CD4-positive, alpha-beta memory T cell (primary cell): ENCODE measurements around the gene RTTN. TPM values are rescaled to one million over a fixed set of nuclear protein-coding genes. Genes with fewer than 3 reads are reported as not detected.

ENCODE experiments used
- CTCF ChIA-PET: fragments of 350-600 bp; sonication (Branson Sonifier 250); formaldehyde crosslinking; loops from one replicate; lab custom pipeline; 2021; ENCODE audit warnings: inconsistent platforms; ENCODE audit not compliant: partially characterized antibody; lab: Charles Lee
- POLR2A ChIA-PET: fragments of 350-600 bp; sonication (Branson Sonifier 250); formaldehyde crosslinking; loops from one replicate; lab custom pipeline; 2021; ENCODE audit not compliant: partially characterized antibody; lab: Charles Lee
- DNase-seq, 5 donors: peaks; one replicate each; pipeline versions ENCODE4 v3.0.0 to v3.0.0-alpha.2; 2020 to 2022; ENCODE audit warnings: mixed read lengths in 1 of 5
- H3K27ac ChIP-seq: one replicate; pipeline ENCODE4 v1.7.0; 2013; ENCODE audit warnings: low read depth, low read length
- H3K27me3 ChIP-seq: 2 replicates; pipeline ENCODE4 v1.7.0; 2013; ENCODE audit warnings: mild to moderate bottlenecking, low read length, moderate library complexity; ENCODE audit not compliant: insufficient read depth
- H3K36me3 ChIP-seq: 2 replicates; pipeline ENCODE4 v1.7.0; 2013; ENCODE audit warnings: mild to moderate bottlenecking, low read length, moderate library complexity; ENCODE audit not compliant: insufficient read depth
- H3K4me1 ChIP-seq: 2 replicates; pipeline ENCODE4 v1.7.0; 2013; ENCODE audit warnings: mild to moderate bottlenecking, low read length, moderate library complexity; ENCODE audit not compliant: insufficient read depth
- H3K4me3 ChIP-seq, 2 donors: one replicate each; pipeline ENCODE4 v1.7.0; 2013; ENCODE audit warnings: low read length in 2 of 2, mild to moderate bottlenecking in 1 of 2
- H3K9me3 ChIP-seq, 2 donors: one replicate each; pipeline ENCODE4 v1.7.0; 2013; ENCODE audit warnings: low read length in 2 of 2, control low read depth in 1 of 2; ENCODE audit not compliant: control insufficient read depth in 1 of 2
- H3K27ac Mint-ChIP-seq, 7 donors: one replicate each; pipeline ENCODE4 v1.8.0; 2020 to 2021; ENCODE audit warnings: mixed read lengths in 7 of 7, mild to moderate bottlenecking in 6 of 7, inconsistent platforms in 3 of 7, moderate library complexity in 3 of 7
- H3K27me3 Mint-ChIP-seq, 2 donors: one replicate each; pipeline ENCODE4 v1.8.0; 2020 to 2021; ENCODE audit warnings: mixed read lengths in 2 of 2
- H3K36me3 Mint-ChIP-seq, 2 donors: one replicate each; pipeline ENCODE4 v1.8.0; 2020 to 2021; ENCODE audit warnings: mixed read lengths in 2 of 2, inconsistent platforms in 1 of 2, mild to moderate bottlenecking in 1 of 2
- H3K4me1 Mint-ChIP-seq, 4 donors: one replicate each; pipeline ENCODE4 v1.8.0; 2020 to 2021; ENCODE audit warnings: mixed read lengths in 4 of 4, mild to moderate bottlenecking in 1 of 4
- H3K4me3 Mint-ChIP-seq, 8 donors: one replicate each; pipeline ENCODE4 v1.8.0; 2020 to 2021; ENCODE audit warnings: mixed read lengths in 8 of 8, mild to moderate bottlenecking in 7 of 8, moderate library complexity in 6 of 8, inconsistent platforms in 3 of 8
- H3K9me3 Mint-ChIP-seq, 8 donors: one replicate each; pipeline ENCODE4 v1.8.0; 2020 to 2021; ENCODE audit warnings: mixed read lengths in 8 of 8, mild to moderate bottlenecking in 5 of 8, inconsistent platforms in 3 of 8, moderate library complexity in 1 of 8
- intact Hi-C: fragments of 100-400 bp; cut with micrococcal nuclease; formaldehyde crosslinking; loops from one replicate; pipeline ENCODE4 v1.15.1; 2023
- polyA plus RNA-seq, 2 donors: library from polyadenylated mRNA; unstranded; fragments of 300-500 nt; fragmentation: Illumina TruSeq; gene quantifications; one replicate each; pipeline ENCODE4 v1.2.3, GENCODE V29; 2021
- total RNA-seq, 2 experiments: library from RNA; stranded (reverse); gene quantifications; one replicate each; pipeline ENCODE4 v1.2.3, GENCODE V29; 2021

RTTN gene
- total and polyA plus RNA-seq, 4 experiments from 2014 or later: 2.6 to 27.1 (median 14.5) TPM

DNA sequence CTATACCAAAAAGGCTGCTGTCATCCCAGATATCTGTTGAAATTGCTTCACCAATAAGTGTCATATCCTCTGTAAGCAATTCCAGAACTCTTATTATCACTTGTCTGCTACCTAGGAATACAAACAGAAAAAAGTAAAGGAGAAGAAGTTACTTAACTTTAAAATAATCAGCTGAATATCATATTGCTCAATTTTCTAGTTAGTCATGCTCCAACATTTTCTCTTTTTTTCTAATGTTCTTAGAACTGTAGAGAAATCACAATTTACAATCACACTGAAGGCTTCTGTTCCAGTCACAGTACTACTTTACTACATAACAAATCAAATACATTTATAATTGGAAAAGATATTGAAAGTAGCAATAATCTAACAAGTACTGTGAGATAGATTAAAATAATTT is 17.4 kb downstream of the RTTN start:
- peaks cover 4 to 11% (median 6%) of the 10 kb centered on the region in 4 donors for H3K4me1 Mint-ChIP-seq
- Histone ChIP-seq H3K27ac (no peak overlapping the region), H3K9me3 (no peaks in the 10 kb centered on the region), H3K36me3 (peaks cover 47% of the 10 kb centered on the region), H3K4me3 (no peak overlapping the region), H3K4me1 (peaks cover 2% of the 10 kb centered on the region), H3K27me3 (no peaks in the 10 kb centered on the region)
- intact Hi-C loops: no loop called here
- peaks cover 63 to 77% of the 10 kb centered on the region in 2 donors for H3K36me3 Mint-ChIP-seq
- H3K9me3 Mint-ChIP-seq: no peaks in the 10 kb centered on the region
- H3K27me3 Mint-ChIP-seq: no peaks in the 10 kb centered on the region
- no peak overlapping the region for H3K4me3 Mint-ChIP-seq
- CTCF ChIA-PET: no interaction called here
- no peak overlapping the region for H3K27ac Mint-ChIP-seq
- POLR2A ChIA-PET: no interaction called here
- no peak for DNase-seq

- Histone ChIP-seq H3K4me3 (no peak overlapping the region), H3K9me3 (no peaks in the 10 kb centered on the region), H3K36me3 (peaks cover 22% of the 10 kb centered on the region), H3K4me1 (peaks cover 6% of the 10 kb centered on the region), H3K27ac (no peak overlapping the region), H3K27me3 (no peaks in the 10 kb centered on the region)
- no peak for DNase-seq
- H3K4me1 Mint-ChIP-seq: peaks cover 5 to 15% (median 12%) of the 10 kb centered on the region in 4 donors
- no peaks in the 10 kb centered on the region for H3K9me3 Mint-ChIP-seq
- CTCF ChIA-PET: interaction anchor here (0.9 to 2.5 kb wide), 2 partner anchors 12 to 251 kb away, joined by 3 to 14 read pairs; no protein-coding TSS in a partner anchor
- no peaks in the 10 kb centered on the region for H3K27me3 Mint-ChIP-seq
- POLR2A ChIA-PET: no interaction called here
- H3K27ac Mint-ChIP-seq: no peak overlapping the region
- H3K36me3 Mint-ChIP-seq: peaks cover 50 to 60% of the 10 kb centered on the region in 2 donors
- H3K4me3 Mint-ChIP-seq: no peak overlapping the region
- intact Hi-C loops: no loop called here
Observed at GRCh38 chr18:70183441-70183840, 22.0 kb downstream of the RTTN start.

DNA sequence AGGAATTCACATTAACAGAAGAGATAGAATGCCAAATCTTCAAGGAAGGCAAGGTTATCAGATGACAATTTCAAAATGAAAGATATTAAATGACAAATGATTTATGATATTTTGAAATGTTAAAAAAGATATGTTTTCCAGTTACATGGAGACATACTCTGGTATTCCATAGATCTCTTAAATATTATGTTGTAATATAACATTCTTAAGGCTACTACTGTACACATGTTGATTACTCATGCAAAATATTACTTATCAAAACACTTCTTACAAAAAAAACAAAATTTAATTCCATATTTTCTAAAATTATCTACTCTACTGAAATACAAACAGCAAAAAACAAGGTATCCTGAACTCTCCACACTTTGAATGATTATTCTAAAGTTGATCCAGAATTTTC is 22.9 kb downstream of the RTTN start:
- Histone ChIP-seq H3K27me3 (no peaks in the 10 kb centered on the region), H3K36me3 (peaks cover 17% of the 10 kb centered on the region), H3K9me3 (no peaks in the 10 kb centered on the region), H3K27ac (no peak overlapping the region), H3K4me1 (peaks cover 6% of the 10 kb centered on the region), H3K4me3 (no peak overlapping the region)
- peak overlapping the region in 1 of 7 donors; percentile 22 for H3K27ac Mint-ChIP-seq
- no peak overlapping the region for H3K4me3 Mint-ChIP-seq
- no peak for DNase-seq
- H3K36me3 Mint-ChIP-seq: peaks cover 54 to 57% of the 10 kb centered on the region in 2 donors
- ChIA-PET CTCF (no interaction called here), POLR2A (no interaction called here)
- intact Hi-C loops: no loop called here
- H3K4me1 Mint-ChIP-seq: peaks cover 5 to 16% (median 12%) of the 10 kb centered on the region in 4 donors
- no peaks in the 10 kb centered on the region for H3K27me3 Mint-ChIP-seq
- no peaks in the 10 kb centered on the region for H3K9me3 Mint-ChIP-seq

DNA sequence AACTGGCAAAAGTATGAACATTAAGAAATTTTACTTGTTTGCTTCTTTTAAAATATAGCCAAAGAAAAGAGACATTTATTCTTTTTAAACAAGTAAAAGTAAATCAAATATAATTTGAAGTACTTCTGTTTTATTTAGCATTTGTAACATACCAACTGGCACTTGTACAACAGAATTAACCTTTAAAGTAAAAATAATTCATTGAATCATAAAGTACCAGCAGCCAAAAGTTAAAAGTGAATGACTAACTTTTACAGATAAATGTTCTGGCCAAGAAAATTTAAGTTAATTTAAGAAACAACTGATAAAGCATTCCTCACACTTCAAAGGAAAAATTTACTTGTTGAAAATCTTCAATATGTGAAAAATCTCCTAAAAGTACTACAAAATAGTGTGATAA is 23.8 kb downstream of the RTTN start:
- Histone ChIP-seq H3K36me3 (peaks cover 14% of the 10 kb centered on the region), H3K4me1 (peaks cover 6% of the 10 kb centered on the region), H3K27me3 (no peaks in the 10 kb centered on the region), H3K9me3 (no peaks in the 10 kb centered on the region), H3K4me3 (no peak overlapping the region), H3K27ac (no peak overlapping the region)
- ChIA-PET POLR2A (no interaction called here), CTCF (no interaction called here)
- DNase-seq: no peak
- Mint-ChIP-seq H3K36me3 (peaks cover 47 to 52% of the 10 kb centered on the region in 2 donors), H3K27me3 (no peaks in the 10 kb centered on the region), H3K27ac (no peak overlapping the region), H3K4me1 (peaks cover 5 to 16% (median 12%) of the 10 kb centered on the region in 4 donors), H3K9me3 (no peaks in the 10 kb centered on the region), H3K4me3 (no peak overlapping the region)
- intact Hi-C loops: no loop called here

- H3K4me3 ChIP-seq: no peak overlapping the region
- POLR2A ChIA-PET: no interaction called here
Observed at GRCh38 chr18:70181015-70181414, 24.5 kb downstream of the RTTN start.

GRCh38 chr18:70176537-70176936 is 28.9 kb downstream of the RTTN start:
- CTCF ChIA-PET: no interaction called here
- Histone ChIP-seq H3K9me3 (no peaks in the 10 kb centered on the region), H3K4me3 (no peak overlapping the region), H3K4me1 (no peaks in the 10 kb centered on the region), H3K27ac (no peak overlapping the region), H3K36me3 (peaks cover 3% of the 10 kb centered on the region), H3K27me3 (no peaks in the 10 kb centered on the region)
- H3K36me3 Mint-ChIP-seq: peaks cover 40 to 41% of the 10 kb centered on the region in 2 donors
- intact Hi-C loops: no loop called here
- no peak overlapping the region for H3K27ac Mint-ChIP-seq
- peaks cover 0 to 5% (median 2%) of the 10 kb centered on the region in 4 donors for H3K4me1 Mint-ChIP-seq
- POLR2A ChIA-PET: no interaction called here
- H3K4me3 Mint-ChIP-seq: no peak overlapping the region
- H3K27me3 Mint-ChIP-seq: no peaks in the 10 kb centered on the region
- no peaks in the 10 kb centered on the region for H3K9me3 Mint-ChIP-seq
- DNase-seq: no peak

More at GRCh38 chr18:70181015-70181414, 24.5 kb downstream of the RTTN start:
- intact Hi-C loops: no loop called here
- no peak overlapping the region for H3K4me3 Mint-ChIP-seq
- H3K9me3 ChIP-seq: no peaks in the 10 kb centered on the region
- no peaks in the 10 kb centered on the region for H3K27me3 Mint-ChIP-seq
- peaks cover 5 to 16% (median 11%) of the 10 kb centered on the region in 4 donors for H3K4me1 Mint-ChIP-seq
- no peak overlapping the region for H3K27ac ChIP-seq
- H3K36me3 Mint-ChIP-seq: peaks cover 46 to 49% of the 10 kb centered on the region in 2 donors
- no peak overlapping the region for H3K27ac Mint-ChIP-seq
- DNase-seq: no peak
- no peaks in the 10 kb centered on the region for H3K27me3 ChIP-seq
- H3K4me1 ChIP-seq: peaks cover 6% of the 10 kb centered on the region
- no peaks in the 10 kb centered on the region for H3K9me3 Mint-ChIP-seq
- H3K36me3 ChIP-seq: peaks cover 10% of the 10 kb centered on the region
- CTCF ChIA-PET: no interaction called here

DNA sequence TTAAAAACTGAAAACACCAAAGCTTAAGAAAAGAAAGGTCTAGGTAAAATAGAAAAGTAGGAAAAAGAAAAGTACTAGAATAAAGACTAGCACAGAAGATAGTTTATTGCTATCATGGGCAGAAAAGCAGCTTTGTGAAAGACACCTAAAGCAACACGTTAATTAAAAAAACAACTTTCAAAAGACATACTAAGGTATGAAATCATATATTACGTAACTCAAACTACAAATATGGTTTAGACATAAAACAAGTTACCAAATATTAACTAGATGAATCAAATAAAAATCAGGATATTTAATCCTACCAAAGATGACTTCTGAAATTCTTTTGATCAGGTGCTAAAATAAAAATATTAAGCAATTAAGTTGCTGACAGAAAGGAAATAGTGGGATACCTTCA is 30.3 kb downstream of the RTTN start:
- H3K4me1 ChIP-seq: no peaks in the 10 kb centered on the region
- H3K27ac Mint-ChIP-seq: peak overlapping the region in 1 of 7 donors; percentile 48
- no peak overlapping the region for H3K4me3 Mint-ChIP-seq
- peaks cover 3% of the 10 kb centered on the region for H3K36me3 ChIP-seq
- H3K9me3 Mint-ChIP-seq: no peaks in the 10 kb centered on the region
- POLR2A ChIA-PET: no interaction called here
- no peaks in the 10 kb centered on the region for H3K27me3 ChIP-seq
- no peak overlapping the region for H3K4me3 ChIP-seq
- DNase-seq: no peak
- H3K9me3 ChIP-seq: no peaks in the 10 kb centered on the region
- H3K27ac ChIP-seq: no peak overlapping the region
- H3K4me1 Mint-ChIP-seq: peaks cover 0 to 6% (median under 1%) of the 10 kb centered on the region in 4 donors
- intact Hi-C loops: no loop called here
- CTCF ChIA-PET: interaction anchor here (0.7 kb wide), 1 partner anchor 174 kb away, joined by 3 read pairs; no protein-coding TSS in a partner anchor
- H3K36me3 Mint-ChIP-seq: peaks cover 41 to 45% of the 10 kb centered on the region in 2 donors
- no peaks in the 10 kb centered on the region for H3K27me3 Mint-ChIP-seq
